ENCODE measurements around the gene DPF3.

The DPF3 gene

GRCh38 chr14:72699852-72700257 lies 194.0 kb downstream of the DPF3 start:
- no peak for TF ChIP-seq EGR1 (IDR thresholded peaks at IDR 0.05)
- TF ChIP-seq TEAD4 (IDR thresholded peaks at IDR 0.05) = no peak
- no peak for TF ChIP-seq NFIC (IDR thresholded peaks at IDR 0.05)
- TF ChIP-seq YY1 (IDR thresholded peaks at IDR 0.05; ENCODE audit: low read depth) = no peak
- no peak for TF ChIP-seq CEBPB (IDR thresholded peaks at IDR 0.05)
- TF ChIP-seq CREB1 (IDR thresholded peaks at IDR 0.05; ENCODE audit: low read depth) = no peak
- TF ChIP-seq, protein P1, sequence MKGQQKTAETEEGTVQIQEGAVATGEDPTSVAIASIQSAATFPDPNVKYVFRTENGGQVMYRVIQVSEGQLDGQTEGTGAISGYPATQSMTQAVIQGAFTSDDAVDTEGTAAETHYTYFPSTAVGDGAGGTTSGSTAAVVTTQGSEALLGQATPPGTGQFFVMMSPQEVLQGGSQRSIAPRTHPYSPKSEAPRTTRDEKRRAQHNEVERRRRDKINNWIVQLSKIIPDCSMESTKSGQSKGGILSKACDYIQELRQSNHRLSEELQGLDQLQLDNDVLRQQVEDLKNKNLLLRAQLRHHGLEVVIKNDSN (IDR thresholded peaks at IDR 0.05) = no peak
- no peak for TF ChIP-seq ZBTB7A (IDR thresholded peaks at IDR 0.05; ENCODE audit: low read depth)
- no peak for TF ChIP-seq RAD21 (IDR thresholded peaks at IDR 0.05; ENCODE audit: low read depth)
- TF ChIP-seq REST (IDR thresholded peaks at IDR 0.05; ENCODE audit: low read depth) = no peak
- no peak for TF ChIP-seq EP300 (IDR thresholded peaks at IDR 0.05; ENCODE audit: borderline replicate concordance)
- TF ChIP-seq MAX (IDR thresholded peaks at IDR 0.05) = no peak
- no peak for TF ChIP-seq FOXM1 (IDR thresholded peaks at IDR 0.05; ENCODE audit: borderline replicate concordance, low read depth)
- TF ChIP-seq TCF12 (IDR thresholded peaks at IDR 0.05; ENCODE audit: low read depth) = no peak

DNA sequence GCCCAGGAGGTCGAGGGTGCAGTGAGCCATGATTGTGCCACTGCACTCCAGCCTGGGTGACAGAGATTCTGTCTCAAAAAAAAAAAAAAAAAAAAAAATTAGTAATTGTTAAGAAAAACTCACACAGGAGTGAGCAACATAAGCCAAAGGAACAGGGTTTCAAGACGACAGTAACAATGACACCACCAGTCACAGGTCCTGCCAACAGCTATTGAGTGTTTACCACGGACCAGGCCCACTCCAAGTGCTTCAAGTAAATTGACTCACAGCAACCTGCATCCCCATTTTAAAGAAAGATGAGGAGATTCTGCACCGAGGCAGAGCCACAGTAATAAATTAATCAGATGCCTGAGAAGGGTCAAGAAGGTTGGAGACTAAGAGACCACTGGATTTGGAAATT lies 194.5 kb downstream of the DPF3 start:
- TF ChIP-seq TEAD4 (IDR thresholded peaks at IDR 0.05) (no peak), EGR1 (IDR thresholded peaks at IDR 0.05) (no peak), REST (IDR thresholded peaks at IDR 0.05; ENCODE audit: low read depth) (no peak), NFIC (IDR thresholded peaks at IDR 0.05) (no peak), CREB1 (IDR thresholded peaks at IDR 0.05; ENCODE audit: low read depth) (no peak), FOXM1 (IDR thresholded peaks at IDR 0.05; ENCODE audit: borderline replicate concordance, low read depth) (no peak), MAX (IDR thresholded peaks at IDR 0.05) (no peak), EP300 (IDR thresholded peaks at IDR 0.05; ENCODE audit: borderline replicate concordance) (no peak), TCF12 (IDR thresholded peaks at IDR 0.05; ENCODE audit: low read depth) (no peak), TAF1 (IDR thresholded peaks at IDR 0.05; ENCODE audit: low read depth) (no peak), RAD21 (IDR thresholded peaks at IDR 0.05; ENCODE audit: low read depth) (no peak), YY1 (IDR thresholded peaks at IDR 0.05; ENCODE audit: low read depth) (no peak), ZBTB7A (IDR thresholded peaks at IDR 0.05; ENCODE audit: low read depth) (no peak), CEBPB (IDR thresholded peaks at IDR 0.05) (no peak)
- TF ChIP-seq, protein P1 (IDR thresholded peaks at IDR 0.05) = no peak

- TF ChIP-seq YY1 (IDR thresholded peaks at IDR 0.05; ENCODE audit: low read depth) (no peak), CREB1 (IDR thresholded peaks at IDR 0.05; ENCODE audit: low read depth) (no peak), TEAD4 (IDR thresholded peaks at IDR 0.05) (no peak), RAD21 (IDR thresholded peaks at IDR 0.05; ENCODE audit: low read depth) (no peak), TAF1 (IDR thresholded peaks at IDR 0.05; ENCODE audit: low read depth) (no peak), NFIC (IDR thresholded peaks at IDR 0.05) (no peak), TCF12 (IDR thresholded peaks at IDR 0.05; ENCODE audit: low read depth) (no peak), ZBTB7A (IDR thresholded peaks at IDR 0.05; ENCODE audit: low read depth) (no peak), REST (IDR thresholded peaks at IDR 0.05; ENCODE audit: low read depth) (no peak)
- TF ChIP-seq, protein P1 (IDR thresholded peaks at IDR 0.05) = no peak
These were observed 201.2 kb downstream of the DPF3 start for GRCh38 chr14:72692696-72693095.

GRCh38 chr14:72690324-72690723 lies 203.6 kb downstream of the DPF3 start:
- TF ChIP-seq TAF1 (IDR thresholded peaks at IDR 0.05; ENCODE audit: low read depth) (no peak), TCF12 (IDR thresholded peaks at IDR 0.05; ENCODE audit: low read depth) (no peak)
